IgD-negative memory B cell (primary cell): ENCODE data around the gene BEST2. TPM values are rescaled to one million over a fixed set of nuclear protein-coding genes. Genes with fewer than 3 reads are reported as not detected.
A peak's percentile ranks its signal among the peaks of the same experiment; 100 is the strongest.

Experiments
- H3K27ac Mint-ChIP-seq, 3 donors: one replicate each; pipeline ENCODE4 v1.8.0; 2020 to 2022; ENCODE audit warnings: mild to moderate bottlenecking in 3 of 3, mixed read lengths in 3 of 3, moderate library complexity in 1 of 3
- H3K27me3 Mint-ChIP-seq: one replicate; pipeline ENCODE4 v1.8.0; 2021; ENCODE audit warnings: mixed read lengths
- H3K36me3 Mint-ChIP-seq: one replicate; pipeline ENCODE4 v1.8.0; 2020; ENCODE audit warnings: mild to moderate bottlenecking, mixed read lengths
- H3K4me1 Mint-ChIP-seq, 3 donors: one replicate each; pipeline ENCODE4 v1.8.0; 2020 to 2022; ENCODE audit warnings: mixed read lengths in 3 of 3, mild to moderate bottlenecking in 1 of 3
- H3K4me3 Mint-ChIP-seq, 4 donors: one replicate each; pipeline ENCODE4 v1.8.0; 2020 to 2022; ENCODE audit warnings: mild to moderate bottlenecking in 4 of 4, mixed read lengths in 4 of 4, moderate library complexity in 3 of 4
- H3K9me3 Mint-ChIP-seq, 3 donors: one replicate each; pipeline ENCODE4 v1.8.0; 2020 to 2021; ENCODE audit warnings: mixed read lengths in 3 of 3, mild to moderate bottlenecking in 1 of 3
- polyA plus RNA-seq: library from polyadenylated mRNA; unstranded; fragments of 300-500 nt; fragmentation: Illumina TruSeq; gene quantifications from one replicate; pipeline ENCODE4 v1.2.3, GENCODE V29; 2021

The BEST2 gene
- polyA plus RNA-seq, 1 donor from 2014 or later = not detected

GRCh38 chr19:12770922-12771321 is 19.3 kb downstream of the BEST2 start:
- no peak overlapping the region for H3K4me3 Mint-ChIP-seq
- no peak overlapping the region for H3K27ac Mint-ChIP-seq
- no peaks in the 10 kb centered on the region for H3K36me3 Mint-ChIP-seq
- H3K4me1 Mint-ChIP-seq = peaks cover 4 to 7% (median 5%) of the 10 kb centered on the region in 3 donors
- H3K27me3 Mint-ChIP-seq = no peaks in the 10 kb centered on the region
- no peaks in the 10 kb centered on the region for H3K9me3 Mint-ChIP-seq

GRCh38 chr19:12772323-12772722 is 20.7 kb downstream of the BEST2 start:
- Mint-ChIP-seq H3K36me3 (no peaks in the 10 kb centered on the region), H3K4me1 (peaks cover 5 to 9% (median 5%) of the 10 kb centered on the region in 3 donors), H3K9me3 (no peaks in the 10 kb centered on the region), H3K27ac (no peak overlapping the region), H3K27me3 (no peaks in the 10 kb centered on the region), H3K4me3 (no peak overlapping the region)

DNA sequence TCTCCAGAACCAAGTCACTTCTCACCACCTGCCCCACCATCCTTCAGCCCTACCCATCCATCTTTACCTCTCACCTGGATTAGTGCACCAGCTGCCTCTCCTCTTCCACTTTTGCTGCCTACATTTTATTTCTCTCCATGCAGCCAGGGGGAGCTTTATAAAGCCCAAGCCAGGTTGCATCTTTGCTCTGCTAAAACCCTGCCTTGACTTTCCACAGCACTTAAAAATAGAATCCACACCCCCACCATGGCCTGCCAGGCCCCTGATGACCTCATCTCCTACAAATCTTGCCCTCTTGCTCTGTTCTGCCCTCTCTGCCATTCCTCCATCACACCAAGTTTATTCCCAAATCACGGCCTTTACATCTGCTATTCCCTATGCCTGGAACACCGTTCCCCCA is 22.0 kb downstream of the BEST2 start:
- peak overlapping the region in 2 of 3 donors; percentile 35 to 64 for H3K27ac Mint-ChIP-seq
- no peaks in the 10 kb centered on the region for H3K9me3 Mint-ChIP-seq
- H3K36me3 Mint-ChIP-seq = no peaks in the 10 kb centered on the region
- H3K4me1 Mint-ChIP-seq = peaks cover 10 to 18% (median 11%) of the 10 kb centered on the region in 3 donors
- no peaks in the 10 kb centered on the region for H3K27me3 Mint-ChIP-seq
- peak overlapping the region in 3 of 4 donors; percentile 0 to 78 (median 44) for H3K4me3 Mint-ChIP-seq

DNA sequence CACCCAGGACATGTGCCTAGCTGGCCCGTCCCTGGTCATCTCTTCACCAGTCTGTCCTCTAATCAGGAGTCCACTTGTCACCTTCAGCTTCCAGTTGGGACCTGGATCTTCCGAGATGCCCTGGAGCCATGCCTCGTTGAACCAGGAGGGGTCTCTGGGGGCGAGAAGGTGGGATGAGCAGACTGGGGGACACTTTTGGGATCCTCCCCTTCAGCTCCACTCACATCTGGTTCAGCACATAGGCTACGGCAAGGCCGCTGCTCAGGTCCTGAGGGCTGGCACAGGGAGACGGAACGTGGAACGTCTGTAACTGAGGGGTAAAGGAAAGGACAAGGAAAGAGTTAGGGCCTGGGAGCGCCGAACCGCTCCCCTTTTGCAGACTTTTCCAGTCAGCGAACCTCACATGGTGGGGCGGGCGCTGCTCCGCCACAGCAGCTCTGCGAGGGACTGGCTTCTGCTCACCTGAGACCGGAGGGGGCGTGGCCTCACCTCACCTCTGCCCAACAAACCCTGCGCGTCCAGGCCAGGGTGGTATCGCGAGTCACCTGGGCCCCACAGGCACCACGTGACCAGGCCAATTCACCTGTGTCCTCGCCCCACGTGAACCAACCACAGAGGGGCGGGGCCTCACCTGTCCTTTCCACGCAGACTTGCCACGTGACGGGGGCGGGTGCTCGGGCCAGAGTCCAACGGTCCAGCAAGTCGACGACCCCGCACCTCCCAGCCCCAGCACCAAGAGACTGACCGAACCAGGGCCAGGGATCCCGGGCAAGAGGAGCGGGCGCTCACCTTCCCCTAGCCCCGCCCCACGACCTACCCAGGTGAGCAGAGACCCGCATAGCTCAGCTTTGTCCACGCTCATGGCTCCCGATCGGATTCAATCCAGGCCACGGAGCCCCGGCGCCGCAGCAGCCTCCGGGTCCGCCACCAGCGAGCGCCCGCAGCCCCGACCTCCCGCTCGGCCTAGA is 23.3 kb downstream of the BEST2 start, which contains the start of gene HOOK2:
Gene HOOK2, minus strand, starts transcription at position 965 of the 968 bp plus-strand sequence. Its CDS starts 103 bp downstream, at position 862.
- no peaks in the 10 kb centered on the region for H3K9me3 Mint-ChIP-seq
- no peaks in the 10 kb centered on the region for H3K36me3 Mint-ChIP-seq
- H3K27ac Mint-ChIP-seq = peak within 1 kb of the TSS; percentile 73 to 93 (median 92)
- H3K4me3 Mint-ChIP-seq = peak within 1 kb of the TSS; percentile 80 to 93 (median 88)
- peaks cover 14 to 20% (median 19%) of the 10 kb centered on the region in 3 donors for H3K4me1 Mint-ChIP-seq
- no peaks in the 10 kb centered on the region for H3K27me3 Mint-ChIP-seq

DNA sequence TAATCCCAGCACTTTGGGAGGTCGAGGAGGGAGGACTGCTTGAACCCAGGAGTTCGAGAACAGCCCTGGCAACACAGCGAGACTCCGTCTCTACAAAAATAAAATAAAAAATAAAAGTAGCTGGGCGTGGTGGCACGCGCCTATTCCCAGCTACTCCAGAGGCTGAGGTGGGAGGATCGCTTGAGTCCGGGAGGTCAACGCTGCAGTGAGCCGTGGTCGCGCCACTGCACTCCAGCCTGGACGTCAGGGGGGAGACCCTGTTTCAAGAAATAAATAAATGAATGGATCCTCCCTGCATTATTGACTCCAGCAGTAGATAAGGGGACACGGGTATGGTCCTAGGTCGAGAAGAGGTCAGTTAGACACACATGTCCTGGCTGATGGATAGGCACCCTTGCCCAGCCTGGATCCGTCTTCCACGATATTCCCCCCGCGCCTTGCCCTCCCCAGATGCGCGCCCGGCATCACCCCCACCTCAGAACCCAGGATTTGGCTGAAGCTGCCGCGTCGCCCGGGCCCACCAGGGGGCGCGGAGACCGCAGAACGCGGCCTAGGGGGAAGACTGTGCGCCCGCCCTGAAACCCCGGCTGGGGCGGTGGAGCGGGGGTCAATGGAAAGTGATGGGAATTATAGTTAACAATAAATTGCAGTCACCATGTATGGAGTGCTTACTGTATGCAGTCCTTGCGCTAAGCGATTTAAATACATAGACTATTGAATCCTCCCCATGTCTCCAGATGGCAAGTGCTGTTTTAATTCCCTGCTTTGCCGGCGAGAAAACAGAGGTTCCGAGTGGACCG is 25.8 kb downstream of the BEST2 start:
- Mint-ChIP-seq H3K36me3 (no peaks in the 10 kb centered on the region), H3K27ac (peak overlapping the region; percentile 92 to 97 (median 95)), H3K9me3 (no peaks in the 10 kb centered on the region), H3K4me1 (peaks cover 20 to 29% (median 22%) of the 10 kb centered on the region in 3 donors), H3K4me3 (peak overlapping the region; percentile 82 to 96 (median 92)), H3K27me3 (no peaks in the 10 kb centered on the region)

- H3K27ac Mint-ChIP-seq = peak overlapping the region; percentile 92 to 97 (median 95)
- H3K27me3 Mint-ChIP-seq = no peaks in the 10 kb centered on the region
- peak overlapping the region; percentile 82 to 96 (median 92) for H3K4me3 Mint-ChIP-seq
- H3K9me3 Mint-ChIP-seq = no peaks in the 10 kb centered on the region
- H3K36me3 Mint-ChIP-seq = no peaks in the 10 kb centered on the region
- peaks cover 20 to 29% (median 22%) of the 10 kb centered on the region in 3 donors for H3K4me1 Mint-ChIP-seq
Observed at GRCh38 chr19:12778017-12778904, 26.7 kb downstream of the BEST2 start.

DNA sequence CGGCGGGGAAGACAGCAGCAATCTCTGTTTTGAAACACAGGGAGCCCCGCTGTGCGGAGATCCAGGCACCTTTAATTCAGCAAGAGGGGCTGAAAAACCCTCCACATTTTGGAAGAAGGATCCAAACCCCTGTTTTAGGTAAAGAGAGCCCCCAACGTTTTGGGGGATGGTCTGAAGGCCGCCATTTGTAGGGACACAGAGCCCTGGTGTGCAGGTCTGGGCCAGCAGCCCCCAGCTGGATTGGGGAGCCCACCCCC is 27.2 kb downstream of the BEST2 start:
- Mint-ChIP-seq H3K36me3 (no peaks in the 10 kb centered on the region), H3K4me3 (peak overlapping the region; percentile 82 to 96 (median 92)), H3K4me1 (peaks cover 14 to 29% (median 26%) of the 10 kb centered on the region in 3 donors), H3K9me3 (no peaks in the 10 kb centered on the region), H3K27me3 (no peaks in the 10 kb centered on the region), H3K27ac (peak overlapping the region; percentile 92 to 97 (median 95))

GRCh38 chr19:12779162-12779993 is 27.8 kb downstream of the BEST2 start:
- H3K27me3 Mint-ChIP-seq = no peaks in the 10 kb centered on the region
- H3K9me3 Mint-ChIP-seq = no peaks in the 10 kb centered on the region
- no peaks in the 10 kb centered on the region for H3K36me3 Mint-ChIP-seq
- peak overlapping the region; percentile 21 to 93 (median 84) for H3K4me3 Mint-ChIP-seq
- H3K27ac Mint-ChIP-seq = peak overlapping the region; percentile 92 to 97 (median 95)
- peaks cover 13 to 29% (median 26%) of the 10 kb centered on the region in 3 donors for H3K4me1 Mint-ChIP-seq

DNA sequence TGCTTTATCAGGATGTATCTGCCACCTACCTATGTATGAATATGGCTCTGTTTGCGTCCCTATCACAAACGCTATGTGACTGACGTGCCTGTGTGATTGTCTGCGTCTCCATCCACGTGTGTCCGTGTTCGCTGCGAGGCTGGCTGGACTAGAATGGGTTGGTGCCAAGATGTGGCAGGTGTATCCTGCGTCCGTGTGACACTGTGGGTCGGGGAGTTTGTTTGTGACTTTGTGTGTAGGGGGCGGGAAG is 30.5 kb downstream of the BEST2 start:
- no peaks in the 10 kb centered on the region for H3K9me3 Mint-ChIP-seq
- peaks cover 13 to 29% (median 27%) of the 10 kb centered on the region in 3 donors for H3K4me1 Mint-ChIP-seq

GRCh38 chr19:12782424-12783290 is 31.1 kb downstream of the BEST2 start:
- H3K27me3 Mint-ChIP-seq = no peaks in the 10 kb centered on the region
- peak overlapping the region; percentile 51 to 91 (median 87) for H3K4me3 Mint-ChIP-seq
- H3K36me3 Mint-ChIP-seq = no peaks in the 10 kb centered on the region
- peak overlapping the region in 1 of 3 donors; percentile 77 for H3K27ac Mint-ChIP-seq
- peaks cover 8 to 25% (median 25%) of the 10 kb centered on the region in 3 donors for H3K4me1 Mint-ChIP-seq
- no peaks in the 10 kb centered on the region for H3K9me3 Mint-ChIP-seq

More for the DNA sequence above, 30.5 kb downstream of the BEST2 start:
- Mint-ChIP-seq H3K36me3 (no peaks in the 10 kb centered on the region), H3K27ac (peak overlapping the region in 1 of 3 donors; percentile 77), H3K4me3 (peak overlapping the region; percentile 51 to 88 (median 76)), H3K27me3 (no peaks in the 10 kb centered on the region)

DNA sequence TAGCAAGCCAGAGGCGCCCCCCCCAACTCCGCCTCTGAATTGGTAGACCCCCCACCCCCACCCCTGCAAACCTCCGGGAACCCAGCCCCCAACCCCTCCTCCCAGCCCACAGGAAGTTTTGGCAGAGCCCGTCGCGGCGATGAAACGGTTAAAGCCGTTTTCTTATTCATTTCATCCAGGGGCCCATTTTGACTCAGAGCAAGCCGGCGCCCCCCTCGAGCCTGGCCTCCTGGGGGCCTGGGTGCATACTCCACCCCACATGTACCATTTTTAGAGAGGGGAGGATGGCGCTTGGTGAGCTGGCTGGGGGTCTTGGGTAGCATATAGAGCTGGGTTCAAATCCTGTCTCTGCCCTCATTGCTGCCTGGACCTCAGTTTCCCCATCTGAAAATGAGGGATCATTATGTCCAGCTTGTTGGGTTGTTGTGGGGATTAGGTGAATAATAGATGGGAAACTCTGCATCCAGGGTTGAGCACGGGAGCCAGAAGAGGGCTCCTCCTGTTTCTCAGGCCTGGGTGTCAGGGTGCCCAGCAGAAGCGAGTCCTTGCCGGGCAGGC is 31.8 kb downstream of the BEST2 start:
- no peaks in the 10 kb centered on the region for H3K36me3 Mint-ChIP-seq
- H3K9me3 Mint-ChIP-seq = no peaks in the 10 kb centered on the region
- H3K4me3 Mint-ChIP-seq = peak overlapping the region; percentile 46 to 91 (median 74)
- H3K27me3 Mint-ChIP-seq = no peaks in the 10 kb centered on the region
- H3K4me1 Mint-ChIP-seq = peaks cover 5 to 29% (median 25%) of the 10 kb centered on the region in 3 donors
- H3K27ac Mint-ChIP-seq = no peak overlapping the region

DNA sequence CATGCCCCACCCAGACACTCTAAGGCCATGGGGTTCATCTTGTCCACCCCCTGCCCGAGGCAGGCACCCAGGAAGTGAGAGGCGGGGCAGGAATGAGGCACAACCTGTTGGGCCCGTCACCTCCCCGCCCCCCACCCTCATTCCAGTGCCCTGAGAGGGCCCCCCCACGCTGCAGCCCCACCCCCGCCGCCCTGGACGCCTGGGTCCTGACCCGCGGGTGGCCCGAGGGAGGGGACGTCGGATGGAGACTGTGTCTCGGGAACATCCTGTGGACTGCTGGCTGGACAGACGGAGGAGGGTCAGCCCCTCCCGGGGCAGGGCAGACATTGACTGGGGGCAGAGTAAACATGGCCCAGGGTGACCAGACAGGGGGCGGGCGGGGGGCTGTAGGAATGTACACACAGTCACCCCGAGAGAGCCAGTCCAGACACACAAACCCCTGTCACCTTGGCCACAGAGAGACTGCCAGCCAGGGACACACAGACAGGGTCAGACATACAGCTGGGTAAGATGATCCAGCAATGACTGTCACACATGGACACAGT is 32.3 kb downstream of the BEST2 start:
- H3K27me3 Mint-ChIP-seq = no peaks in the 10 kb centered on the region
- no peak overlapping the region for H3K27ac Mint-ChIP-seq
- peak overlapping the region in 3 of 4 donors; percentile 46 to 91 (median 89) for H3K4me3 Mint-ChIP-seq
- no peaks in the 10 kb centered on the region for H3K36me3 Mint-ChIP-seq
- peaks cover 2 to 29% (median 24%) of the 10 kb centered on the region in 3 donors for H3K4me1 Mint-ChIP-seq
- no peaks in the 10 kb centered on the region for H3K9me3 Mint-ChIP-seq
